Breast epithelium (tissue), 4 donors: ENCODE measurements around the gene VBP1. TPM values are rescaled to one million over a fixed set of nuclear protein-coding genes. Genes with fewer than 3 reads are reported as not detected.

Experiments used
- DNase-seq, 2 donors: peaks; one replicate each; pipeline ENCODE4 v3.0.0-alpha.2; 2019; ENCODE audit warnings: low spot score in 2 of 2
- H3K27ac ChIP-seq, 2 donors: fragments of 200-600 bp; sonication (generic) in 1 of 2; one replicate each; pipeline ENCODE4 v1.5.1; 2016 to 2019; ENCODE audit warnings: mild to moderate bottlenecking in 1 of 2
- H3K27me3 ChIP-seq, 2 donors: fragments of 200-600 bp; sonication (generic) in 1 of 2; one replicate each; pipeline versions ENCODE4 v1.5.1 to v1.6.0; 2017 to 2019; ENCODE audit warnings: control low read depth in 1 of 2, mild to moderate bottlenecking in 1 of 2
- H3K36me3 ChIP-seq: fragments of 200-600 bp; one replicate; pipeline ENCODE4 v1.5.1; 2019
- H3K4me1 ChIP-seq, 2 donors: fragments of 200-600 bp; sonication (generic); one replicate each; pipeline ENCODE4 v1.5.1; 2016 to 2019; ENCODE audit warnings: control low read depth in 1 of 2
- H3K4me3 ChIP-seq, 3 donors: fragments of 200-600 bp; sonication (generic); 1 replicate in 2 of 3; 2 replicates in 1 of 3; pipeline ENCODE4 v1.5.1; 2016 to 2019; ENCODE audit warnings: mild to moderate bottlenecking in 3 of 3, moderate library complexity in 2 of 3
- H3K9me3 ChIP-seq, 2 donors: fragments of 200-600 bp; sonication (generic) in 1 of 2; one replicate each; pipeline ENCODE4 v1.5.1; 2016 to 2019; ENCODE audit warnings: control low read depth in 1 of 2
- POLR2A ChIP-seq: fragments of 450-650 bp; IDR thresholded peaks from one replicate; pipeline ENCODE4 v1.6.1; 2016; ENCODE audit warnings: antibody characterized with exemption, mild to moderate bottlenecking, moderate library complexity
- POLR2AphosphoS5 ChIP-seq, 3 donors: sonication (generic); formaldehyde crosslinking; IDR thresholded peaks; one replicate each; pipeline ENCODE4 v1.6.1; 2017; ENCODE audit warnings: antibody characterized with exemption in 3 of 3
- intact Hi-C: fragments of 100-400 bp; cut with DNase I; formaldehyde crosslinking; loops from one replicate; pipeline ENCODE4 v1.15.1; 2023; ENCODE audit warnings: low total_unique reads
- total RNA-seq, 3 donors: library from RNA; depleted of rRNA; stranded (reverse); fragments of >200 nt; gene quantifications; one replicate each; pipeline ENCODE4 v1.1.0, GENCODE V29; 2016
- TF ChIP-seq, protein P1 (sequence below), 3 donors: fragments of 450-650 bp; IDR thresholded peaks; one replicate each; pipeline ENCODE4 v1.5.1; 2016 to 2017; ENCODE audit warnings: antibody characterized with exemption in 3 of 3, mild to moderate bottlenecking in 3 of 3, moderate library complexity in 3 of 3

The VBP1 gene
- total RNA-seq, 3 donors from 2014 or later = 29.1 to 30.7 (median 29.8) TPM

GRCh38 chrX:155225774-155226173 lies 9.5 kb downstream of the VBP1 start:
- no peak for DNase-seq
- Histone ChIP-seq H3K27ac (no peak overlapping the region), H3K4me1 (no peaks in the 10 kb centered on the region), H3K36me3 (no peaks in the 10 kb centered on the region), H3K27me3 (no peaks in the 10 kb centered on the region), H3K4me3 (no peak overlapping the region), H3K9me3 (no peaks in the 10 kb centered on the region)
- intact Hi-C loops = loop anchor here (10.0 kb wide), 1 partner anchor 1801 kb away; no protein-coding TSS in a partner anchor
- TF ChIP-seq, protein P1, sequence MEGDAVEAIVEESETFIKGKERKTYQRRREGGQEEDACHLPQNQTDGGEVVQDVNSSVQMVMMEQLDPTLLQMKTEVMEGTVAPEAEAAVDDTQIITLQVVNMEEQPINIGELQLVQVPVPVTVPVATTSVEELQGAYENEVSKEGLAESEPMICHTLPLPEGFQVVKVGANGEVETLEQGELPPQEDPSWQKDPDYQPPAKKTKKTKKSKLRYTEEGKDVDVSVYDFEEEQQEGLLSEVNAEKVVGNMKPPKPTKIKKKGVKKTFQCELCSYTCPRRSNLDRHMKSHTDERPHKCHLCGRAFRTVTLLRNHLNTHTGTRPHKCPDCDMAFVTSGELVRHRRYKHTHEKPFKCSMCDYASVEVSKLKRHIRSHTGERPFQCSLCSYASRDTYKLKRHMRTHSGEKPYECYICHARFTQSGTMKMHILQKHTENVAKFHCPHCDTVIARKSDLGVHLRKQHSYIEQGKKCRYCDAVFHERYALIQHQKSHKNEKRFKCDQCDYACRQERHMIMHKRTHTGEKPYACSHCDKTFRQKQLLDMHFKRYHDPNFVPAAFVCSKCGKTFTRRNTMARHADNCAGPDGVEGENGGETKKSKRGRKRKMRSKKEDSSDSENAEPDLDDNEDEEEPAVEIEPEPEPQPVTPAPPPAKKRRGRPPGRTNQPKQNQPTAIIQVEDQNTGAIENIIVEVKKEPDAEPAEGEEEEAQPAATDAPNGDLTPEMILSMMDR (IDR thresholded peaks at IDR 0.05) = no peak
- TF ChIP-seq POLR2AphosphoS5 (IDR thresholded peaks at IDR 0.05) (no peak), POLR2A (no peak)

DNA sequence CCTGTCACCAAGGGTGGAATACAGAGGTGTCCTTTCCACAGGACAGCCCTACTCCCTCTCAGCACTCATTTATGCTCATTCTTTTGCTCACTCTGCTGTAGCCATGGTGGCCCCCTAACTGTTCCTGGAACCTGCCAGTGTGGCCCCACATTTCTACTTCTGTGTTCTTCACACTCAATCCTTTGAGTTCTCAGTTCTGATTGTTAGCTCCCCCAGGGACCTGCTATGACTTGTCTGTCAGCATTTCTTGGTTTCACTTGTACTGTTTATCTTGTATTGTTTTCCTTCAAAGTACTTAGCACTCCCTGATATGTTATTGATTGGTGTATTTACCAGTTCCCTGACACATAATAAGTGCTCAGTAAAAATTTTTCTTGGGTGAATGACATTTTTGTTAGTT lies 14.9 kb downstream of the VBP1 start:
- no peaks in the 10 kb centered on the region for H3K27me3 ChIP-seq
- no peaks in the 10 kb centered on the region for H3K4me1 ChIP-seq
- no peaks in the 10 kb centered on the region for H3K9me3 ChIP-seq
- no peak overlapping the region for H3K27ac ChIP-seq
- H3K36me3 ChIP-seq = no peaks in the 10 kb centered on the region
- no peak for DNase-seq
- no peak overlapping the region for H3K4me3 ChIP-seq
- TF ChIP-seq, protein P1 (IDR thresholded peaks at IDR 0.05) = no peak
- TF ChIP-seq POLR2AphosphoS5 (IDR thresholded peaks at IDR 0.05) = no peak
- TF ChIP-seq POLR2A = no peak
- intact Hi-C loops = no loop called here

DNA sequence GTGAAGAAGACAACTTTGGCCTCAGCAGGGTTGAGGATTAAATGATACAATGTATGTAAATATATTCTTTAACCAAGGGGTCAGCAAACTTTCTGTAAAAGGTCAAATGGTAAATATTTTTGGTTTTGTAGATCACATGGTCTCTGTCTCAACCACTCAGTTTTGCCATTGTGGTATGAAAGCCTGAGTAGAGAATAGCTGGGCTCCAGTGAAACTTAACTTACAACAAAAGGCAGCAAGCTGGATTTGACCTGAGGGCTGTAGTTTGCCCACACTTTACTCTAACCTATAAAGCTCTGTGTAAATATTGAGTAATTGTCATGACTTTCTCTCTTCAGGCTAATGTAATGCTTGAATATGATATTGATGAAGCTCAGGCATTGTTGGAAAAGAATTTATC lies 19.6 kb downstream of the VBP1 start:
- no peak overlapping the region for H3K4me3 ChIP-seq
- H3K27ac ChIP-seq = no peak overlapping the region
- intact Hi-C loops = loop anchor here (2.0 kb wide), 1 partner anchor 45 kb away; no protein-coding TSS in a partner anchor

GRCh38 chrX:155237719-155238118 lies 21.5 kb downstream of the VBP1 start:
- Histone ChIP-seq H3K9me3 (no peaks in the 10 kb centered on the region), H3K4me3 (no peak overlapping the region), H3K27ac (no peak overlapping the region), H3K4me1 (no peaks in the 10 kb centered on the region), H3K27me3 (no peaks in the 10 kb centered on the region), H3K36me3 (peaks cover 3% of the 10 kb centered on the region)
- intact Hi-C loops = no loop called here
- DNase-seq = no peak
- TF ChIP-seq POLR2AphosphoS5 (IDR thresholded peaks at IDR 0.05) = no peak
- TF ChIP-seq, protein P1 (IDR thresholded peaks at IDR 0.05) = no peak
- no peak for TF ChIP-seq POLR2A

More for the DNA sequence above, 19.6 kb downstream of the VBP1 start:
- no peak for TF ChIP-seq POLR2A
- Histone ChIP-seq H3K36me3 (peaks cover 1% of the 10 kb centered on the region), H3K4me1 (no peaks in the 10 kb centered on the region), H3K9me3 (no peaks in the 10 kb centered on the region), H3K27me3 (no peaks in the 10 kb centered on the region)
- DNase-seq = no peak

GRCh38 chrX:155242300-155242699 lies 26.0 kb downstream of the VBP1 start:
- Histone ChIP-seq H3K4me1 (no peaks in the 10 kb centered on the region), H3K27ac (no peak overlapping the region), H3K36me3 (peaks cover 3% of the 10 kb centered on the region), H3K27me3 (no peaks in the 10 kb centered on the region), H3K9me3 (no peaks in the 10 kb centered on the region), H3K4me3 (no peak overlapping the region)
- DNase-seq = no peak
- TF ChIP-seq POLR2AphosphoS5 (IDR thresholded peaks at IDR 0.05) (no peak), POLR2A (no peak)
- intact Hi-C loops = no loop called here

- Histone ChIP-seq H3K36me3 (no peaks in the 10 kb centered on the region), H3K27me3 (no peaks in the 10 kb centered on the region), H3K9me3 (no peaks in the 10 kb centered on the region), H3K4me3 (no peak overlapping the region), H3K4me1 (no peaks in the 10 kb centered on the region), H3K27ac (no peak overlapping the region)
- TF ChIP-seq, protein P1 (IDR thresholded peaks at IDR 0.05) = no peak
- TF ChIP-seq POLR2AphosphoS5 (IDR thresholded peaks at IDR 0.05) = no peak
- TF ChIP-seq POLR2A = no peak
- intact Hi-C loops = no loop called here
- DNase-seq = no peak
These were observed 30.5 kb downstream of the VBP1 start for GRCh38 chrX:155246748-155247147.
